HCT116 (cell line): Measurements from ENCODE around the gene KLHDC8B. TPM values are rescaled to one million over a fixed set of nuclear protein-coding genes. Genes with fewer than 3 reads are reported as not detected.

Source experiments
- ATAC-seq: fragments of 200-7000 bp; cut with Tn5 transposase; 2 replicates; pipeline ENCODE4 v1.9.1; 2020; ENCODE audit warnings: mild to moderate bottlenecking, moderate library complexity
- BruUV-seq: library from RNA; stranded (reverse); fragments of 400-500 nt; replicated peaks from 2 replicates; lab custom pipeline; 2021; lab: Mats Ljungman, UMichigan
- CTCF ChIA-PET: fragments of 300-600 bp; sonication (Branson Sonifier 250); formaldehyde crosslinking; loops from one replicate; lab custom pipeline; 2021; ENCODE audit warnings: antibody characterized with exemption; lab: Charles Lee
- POLR2A ChIA-PET: fragments of 300-600, 350-600 bp; sonication (Branson Sonifier 250); formaldehyde crosslinking; loops from one replicate; lab custom pipeline; 2021; ENCODE audit warnings: antibody characterized with exemption; lab: Charles Lee
- RAD21 ChIA-PET, 2 experiments: fragments of 300-600 bp; sonication (Branson Sonifier 250); formaldehyde crosslinking; loops; one replicate each; lab custom pipeline; 2023; ENCODE audit warnings: low total read pairs in 2 of 2; ENCODE audit not compliant: uncharacterized antibody in 2 of 2, unreplicated experiment in 2 of 2, low non-redundant PET in 1 of 2; lab: Charles Lee
- DNase-seq: peaks from one replicate; pipeline ENCODE4 v3.0.0-alpha.2; 2010; ENCODE audit warnings: low read depth, low spot score
- H2AFZ ChIP-seq: fragments of 200-600 bp; shearing (Covaris generic), sonication (generic); 2 replicates; pipeline ENCODE4 v1.6.1; 2017; ENCODE audit warnings: low read depth, mixed run types, mixed read lengths, antibody characterized with exemption, low read length; ENCODE audit not compliant: poor library complexity, severe bottlenecking
- H3K27ac ChIP-seq: 2 replicates; pipeline ENCODE4 v1.5.1; 2012; ENCODE audit warnings: low read depth, low read length
- H3K27me3 ChIP-seq: fragments of 200-600 bp; sonication (generic); 2 replicates; pipeline ENCODE4 v1.6.1; 2016; ENCODE audit warnings: mixed run types, low read length, mixed read lengths; ENCODE audit not compliant: insufficient read depth
- H3K36me3 ChIP-seq, 2 experiments: fragments of 200-500 bp in 1 of 2; fragments of 200-600 bp in 1 of 2; sonication (Bioruptor generic) in 1 of 2; sonication (generic) in 1 of 2; 2 replicates each; pipeline versions ENCODE4 v1.5.1 to v1.6.1; 2014 to 2016; ENCODE audit warnings: low read length in 2 of 2, inconsistent platforms in 1 of 2, mixed read lengths in 1 of 2, mixed run types in 1 of 2; ENCODE audit not compliant: insufficient read depth in 2 of 2, control insufficient read depth in 1 of 2
- H3K4me1 ChIP-seq, 2 experiments: fragments of 200-600 bp in 1 of 2; sonication (generic) in 1 of 2; 2 replicates each; pipeline versions ENCODE4 v1.5.1 to v1.6.1; 2012 to 2017; ENCODE audit warnings: low read length in 2 of 2, inconsistent platforms in 1 of 2, mild to moderate bottlenecking in 1 of 2, mixed read lengths in 1 of 2, mixed run types in 1 of 2, moderate library complexity in 1 of 2; ENCODE audit not compliant: insufficient read depth in 2 of 2, control insufficient read depth in 1 of 2
- H3K4me2 ChIP-seq: fragments of 200-600 bp; sonication (generic); 2 replicates; pipeline ENCODE4 v1.6.1; 2017; ENCODE audit warnings: mixed run types, low read length, mixed read lengths
- H3K4me3 ChIP-seq, 2 experiments: fragments of 200-600 bp in 1 of 2; sonication (generic) in 1 of 2; replicated peaks in 1 of 2; 2 replicates each; pipeline ENCODE4 v1.5.1; 2011 to 2016; ENCODE audit warnings: low read length in 2 of 2, control low read depth in 1 of 2, low read depth in 1 of 2, mild to moderate bottlenecking in 1 of 2, mixed read lengths in 1 of 2, mixed run types in 1 of 2
- H3K79me2 ChIP-seq: fragments of 200-600 bp; sonication (generic); 2 replicates; pipeline ENCODE4 v1.6.1; 2017; ENCODE audit warnings: mild to moderate bottlenecking, mixed run types, low read length, moderate library complexity, mixed read lengths; ENCODE audit not compliant: insufficient read depth
- H3K9ac ChIP-seq: fragments of 200-600 bp; sonication (generic); 2 replicates; pipeline ENCODE4 v1.6.1; 2016; ENCODE audit warnings: low read length, mixed read lengths
- H3K9me2 ChIP-seq: fragments of 200-600 bp; sonication (generic), shearing (Covaris generic); 2 replicates; pipeline ENCODE4 v1.6.1; 2017; ENCODE audit warnings: mixed run types, mild to moderate bottlenecking, moderate library complexity; ENCODE audit not compliant: insufficient read depth
- H3K9me3 ChIP-seq, 2 experiments: fragments of 200-500 bp in 1 of 2; fragments of 200-600 bp in 1 of 2; sonication (Bioruptor generic) in 1 of 2; sonication (generic) in 1 of 2; 2 replicates each; pipeline ENCODE4 v1.6.1; 2014 to 2017; ENCODE audit warnings: low read length in 2 of 2, mixed read lengths in 2 of 2, inconsistent platforms in 1 of 2, low read depth in 1 of 2, mild to moderate bottlenecking in 1 of 2, mixed run types in 1 of 2, moderate library complexity in 1 of 2; ENCODE audit not compliant: control insufficient read depth in 1 of 2, insufficient read depth in 1 of 2
- H4K20me1 ChIP-seq: fragments of 200-600 bp; sonication (generic), shearing (Covaris generic); 2 replicates; pipeline ENCODE4 v1.6.1; 2017; ENCODE audit warnings: mixed run types, mild to moderate bottlenecking, moderate library complexity; ENCODE audit not compliant: insufficient read depth
- EGR1 ChIP-seq: IDR thresholded peaks from 2 replicates; pipeline ENCODE4 v1.6.1; 2012; ENCODE audit warnings: low read depth
- ELF1 ChIP-seq: IDR thresholded peaks from 2 replicates; pipeline ENCODE4 v1.6.1; 2012; ENCODE audit warnings: low read depth, borderline replicate concordance
- EZH2 ChIP-seq: fragments of 200-600 bp; sonication (generic); IDR thresholded peaks from 2 replicates; pipeline ENCODE4 v1.6.1; 2017; ENCODE audit warnings: antibody characterized with exemption, mixed run types
- EZH2phosphoT487 ChIP-seq: fragments of 200-600 bp; IDR thresholded peaks from 2 replicates; pipeline ENCODE4 v1.6.1; 2018; ENCODE audit warnings: antibody characterized with exemption, borderline replicate concordance
- FOSL1 ChIP-seq: IDR thresholded peaks from 2 replicates; pipeline ENCODE4 v1.6.1; 2012; ENCODE audit warnings: low read depth
- MAX ChIP-seq: IDR thresholded peaks from 2 replicates; pipeline ENCODE4 v1.6.1; 2012
- POLR2A ChIP-seq: IDR thresholded peaks from 2 replicates; pipeline ENCODE4 v1.7.0; 2011; ENCODE audit warnings: borderline replicate concordance; ENCODE audit not compliant: insufficient read depth, insufficient read length; ENCODE audit errors: extremely low read depth
- SIN3A ChIP-seq: IDR thresholded peaks from 2 replicates; pipeline ENCODE4 v1.6.1; 2012; ENCODE audit warnings: low read depth
- SP1 ChIP-seq: IDR thresholded peaks from 2 replicates; pipeline ENCODE4 v1.6.1; 2012; ENCODE audit warnings: low read depth
- ZBTB33 ChIP-seq: IDR thresholded peaks from 2 replicates; pipeline ENCODE4 v1.6.1; 2011; ENCODE audit warnings: mild to moderate bottlenecking, low read length, moderate library complexity; ENCODE audit not compliant: insufficient replicate concordance; ENCODE audit errors: extremely low read depth
- intact Hi-C: fragments of 100-400 bp; cut with micrococcal nuclease; formaldehyde crosslinking; loops from 2 replicates; pipeline ENCODE4 v1.10.0; 2022
- total RNA-seq: library from RNA; stranded (reverse); gene quantifications from one replicate; pipeline ENCODE4 v1.2.1, GENCODE V29; 2021; ENCODE audit not compliant: unreplicated experiment

KLHDC8B gene
- total RNA-seq, 1 experiment from 2014 or later, result 10.4 TPM

- Histone ChIP-seq H3K9me3 (no peaks in the 10 kb centered on the region), H3K27me3 (no peaks in the 10 kb centered on the region), H3K9ac (no peak overlapping the region), H3K36me3 (no peaks in the 10 kb centered on the region), H4K20me1 (no peaks in the 10 kb centered on the region), H3K4me1 (peaks cover 14 to 37% of the 10 kb centered on the region in 2 experiments; a peak in 3 of 4 replicates), H3K79me2 (no peaks in the 10 kb centered on the region), H3K27ac (no peak overlapping the region), H3K9me2 (no peaks in the 10 kb centered on the region), H2AFZ (no peak overlapping the region), H3K4me3 (no peak overlapping the region), H3K4me2 (no peak overlapping the region)
- DNase-seq (no peak), ATAC-seq (no peak)
- TF ChIP-seq FOSL1, result no peak
- no peak for TF ChIP-seq SP1
- no peak for TF ChIP-seq ZBTB33
- no peak for TF ChIP-seq EZH2
- no peak for TF ChIP-seq ELF1
- no peak for TF ChIP-seq EZH2phosphoT487
- no peak for TF ChIP-seq EGR1
- TF ChIP-seq POLR2A, result no peak
- ChIA-PET POLR2A (no interaction called here), CTCF (no interaction called here), RAD21 (no interaction called here)
- BruUV-seq, result no TSS peak
- intact Hi-C loops, result loop anchor here (5.0 kb wide), 2 partner anchors 88 to 183 kb away; partner anchors contain the start of gene GPX1
These were observed 3.1 kb downstream of the KLHDC8B start for GRCh38 chr3:49174397-49174985.

- ATAC-seq (no peak), DNase-seq (no peak)
- Histone ChIP-seq H3K4me1 (peaks cover 13 to 29% of the 10 kb centered on the region in 2 experiments; a peak in 3 of 4 replicates), H3K36me3 (no peaks in the 10 kb centered on the region), H3K79me2 (no peaks in the 10 kb centered on the region), H3K4me2 (no peak overlapping the region), H2AFZ (no peak overlapping the region), H3K27ac (no peak overlapping the region), H3K4me3 (no peak overlapping the region), H4K20me1 (no peaks in the 10 kb centered on the region), H3K27me3 (no peaks in the 10 kb centered on the region), H3K9me2 (no peaks in the 10 kb centered on the region), H3K9ac (no peak overlapping the region), H3K9me3 (no peaks in the 10 kb centered on the region)
- ChIA-PET CTCF (no interaction called here), POLR2A (no interaction called here), RAD21 (no interaction called here)
- intact Hi-C loops, result no loop called here
- no peak for TF ChIP-seq MAX
- no peak for TF ChIP-seq SIN3A
- BruUV-seq, result no TSS peak
These were observed 4.1 kb downstream of the KLHDC8B start for GRCh38 chr3:49175530-49175929.
